Stimulated activated CD4-positive, alpha-beta T cell treated with anti-CD3 and anti-CD28 coated beads, TNF-alpha, amount 100 ng/mL, for 1 hour (primary cell): Measurements from ENCODE around the gene RPTOR.

Source experiments
- DNase-seq, 3 donors: peaks; one replicate each; pipeline ENCODE4 v3.0.0-alpha.2; 2020; ENCODE audit warnings: low read depth in 3 of 3, low spot score in 1 of 3

The RPTOR gene

GRCh38 chr17:80951121-80952090 lies 406.8 kb downstream of the RPTOR start:
- no peak for DNase-seq

GRCh38 chr17:80952291-80952690 lies 407.7 kb downstream of the RPTOR start:
- DNase-seq = no peak

DNA sequence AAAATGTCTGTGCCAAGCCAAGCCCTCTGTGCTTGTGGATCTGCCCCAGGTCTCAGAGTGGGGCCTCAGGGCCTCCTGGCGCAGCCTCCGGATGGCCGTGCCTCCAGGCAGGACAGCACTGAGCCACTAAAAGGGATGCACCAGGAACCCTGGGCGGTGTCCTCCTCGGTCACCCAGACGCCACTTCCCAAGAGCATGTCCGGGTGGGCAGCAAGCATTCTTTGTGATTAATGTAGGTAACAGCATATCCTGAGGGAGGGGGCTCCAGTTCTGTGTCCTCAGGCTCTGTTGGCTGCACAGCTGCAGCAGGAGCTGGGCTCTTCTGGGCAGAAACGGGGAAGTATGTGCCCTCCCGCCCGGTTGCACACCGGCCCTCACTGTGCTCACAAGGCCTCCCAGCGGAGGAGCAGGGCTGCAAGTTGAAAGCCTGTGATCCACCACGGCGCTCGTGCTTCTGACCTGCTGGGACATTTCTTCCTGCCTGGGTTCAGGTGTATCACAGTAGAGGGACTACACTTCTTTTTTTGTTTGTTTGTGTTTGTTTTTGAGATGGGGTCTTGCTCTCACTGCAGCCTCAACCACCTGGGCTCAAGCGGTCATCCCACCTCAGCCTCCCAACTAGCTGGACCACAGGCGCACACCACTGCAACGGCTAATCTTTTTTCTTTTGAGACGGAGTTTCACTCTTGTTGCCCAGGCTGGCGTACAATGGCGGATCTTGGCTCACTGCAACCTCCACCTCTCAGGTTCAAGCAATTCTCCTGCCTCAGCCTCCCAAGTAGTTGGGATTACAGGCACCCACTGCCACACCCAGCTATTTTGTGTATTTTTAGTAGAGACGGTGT lies 409.1 kb downstream of the RPTOR start:
- no peak for DNase-seq

DNA sequence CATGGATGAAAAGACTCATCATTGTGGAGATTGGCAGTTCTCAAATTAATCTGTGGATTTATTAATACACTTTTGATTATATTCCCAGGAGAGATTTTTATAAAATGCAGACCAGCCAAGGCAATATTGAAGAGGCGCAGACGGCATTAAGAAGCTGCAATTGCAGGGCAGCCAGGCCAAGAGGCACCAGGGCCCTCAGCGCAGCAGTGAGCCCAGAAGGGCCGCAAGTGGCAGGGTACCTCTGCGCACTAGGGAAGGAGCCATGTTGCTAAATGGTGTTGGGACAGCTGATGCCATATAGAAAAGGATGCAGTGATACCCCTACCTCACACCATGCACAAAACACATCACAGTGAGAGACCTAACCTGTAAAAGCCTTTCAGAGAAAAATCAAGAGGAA lies 410.4 kb downstream of the RPTOR start:
- DNase-seq = no peak

DNA sequence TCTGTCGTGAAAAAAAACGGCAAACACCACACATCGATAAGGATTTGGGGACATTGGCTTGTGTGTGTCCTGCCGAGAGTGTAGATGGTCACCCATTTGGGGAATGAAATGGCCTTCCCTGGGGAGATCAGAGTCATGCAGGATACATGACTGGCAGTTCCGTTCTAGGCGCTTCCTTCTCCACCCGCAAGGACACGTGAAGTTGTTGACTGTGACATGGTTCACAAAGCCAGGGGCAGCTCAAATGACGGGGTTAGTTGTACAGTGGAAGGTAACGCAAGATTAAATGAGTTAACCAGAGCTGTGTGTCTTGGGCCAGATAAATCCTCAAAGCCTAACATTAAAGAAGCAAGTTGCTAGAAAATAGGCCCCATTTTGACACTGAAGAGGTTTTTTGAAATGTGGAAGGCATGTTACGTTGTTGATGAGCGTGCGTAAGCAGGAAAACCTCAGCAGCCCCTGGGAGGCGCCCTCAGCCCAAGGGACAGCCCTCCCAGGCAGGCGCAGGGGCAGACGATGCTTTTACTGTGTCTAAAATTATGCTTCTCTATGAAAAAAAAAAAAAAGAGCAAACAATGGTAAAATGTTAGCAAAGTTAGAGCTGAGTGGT lies 411.1 kb downstream of the RPTOR start:
- DNase-seq = no peak

- no peak for DNase-seq
Measured at GRCh38 chr17:80956321-80957190, 411.9 kb downstream of the RPTOR start.

DNA sequence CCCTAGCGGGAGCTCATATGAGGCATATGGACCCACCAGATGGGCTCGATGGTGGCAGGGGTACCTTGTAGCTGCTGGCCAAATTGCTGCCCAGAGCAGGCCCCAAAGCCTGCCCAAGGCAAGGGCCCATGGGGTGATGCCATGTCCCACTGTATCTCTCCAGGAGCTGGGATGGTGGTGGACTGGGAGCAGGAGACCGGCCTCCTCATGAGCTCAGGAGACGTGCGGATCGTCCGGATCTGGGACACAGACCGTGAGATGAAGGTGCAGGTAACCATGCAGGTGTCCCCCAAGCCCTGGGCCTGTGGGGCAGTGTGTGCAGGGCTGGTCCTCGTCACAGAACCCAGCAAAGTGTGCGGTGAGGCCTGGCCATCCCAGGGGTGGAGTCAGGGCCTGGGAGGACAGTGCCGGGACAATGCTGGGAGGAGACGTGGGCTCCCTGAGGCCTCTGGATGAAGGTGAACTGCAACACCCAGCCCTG lies 412.9 kb downstream of the RPTOR start:
- DNase-seq = no peak

- DNase-seq = no peak
Measured at GRCh38 chr17:80959330-80960036, 414.8 kb downstream of the RPTOR start.

- no peak for DNase-seq
Measured at GRCh38 chr17:80960037-80960796, 415.6 kb downstream of the RPTOR start.

GRCh38 chr17:80960797-80961452 lies 416.3 kb downstream of the RPTOR start:
- no peak for DNase-seq

DNA sequence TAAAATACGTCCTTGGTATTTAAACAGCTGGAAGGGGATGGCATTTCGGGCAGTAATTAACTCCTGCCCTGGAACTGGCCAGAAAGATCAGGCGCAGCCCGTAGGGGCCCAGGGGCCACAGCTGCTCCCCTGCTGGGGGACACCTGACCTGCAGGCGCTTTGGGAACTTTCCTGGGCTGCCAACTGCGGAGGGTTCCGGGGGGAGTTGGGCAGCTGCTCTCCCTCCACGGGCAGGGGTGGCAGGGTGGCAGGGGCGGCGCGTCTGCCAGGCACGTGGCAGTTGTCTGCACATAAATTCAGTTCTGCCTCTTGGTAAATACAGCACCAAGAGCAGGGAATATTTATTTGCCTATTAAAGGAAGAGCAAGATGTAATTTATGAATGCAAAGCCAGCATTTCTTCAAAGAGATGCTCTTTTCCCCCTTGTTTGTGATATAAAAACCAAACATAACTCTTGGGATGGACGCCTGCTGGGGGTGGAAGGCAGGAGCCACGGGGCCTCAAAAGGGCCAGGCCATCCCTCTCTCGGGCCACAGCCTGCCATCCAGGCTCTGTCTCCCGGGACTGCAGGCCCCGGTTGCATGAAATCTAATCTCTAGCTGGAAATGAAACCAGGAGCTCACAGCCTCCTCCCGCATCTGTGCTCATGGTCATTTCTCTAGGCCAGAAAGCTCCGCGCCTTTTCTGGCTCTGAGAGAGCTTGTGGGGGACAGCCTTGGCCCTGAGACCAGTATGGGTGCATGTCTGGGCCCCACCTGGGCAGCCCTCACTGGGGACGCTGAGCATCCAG lies 417.1 kb downstream of the RPTOR start:
- DNase-seq = no peak

DNA sequence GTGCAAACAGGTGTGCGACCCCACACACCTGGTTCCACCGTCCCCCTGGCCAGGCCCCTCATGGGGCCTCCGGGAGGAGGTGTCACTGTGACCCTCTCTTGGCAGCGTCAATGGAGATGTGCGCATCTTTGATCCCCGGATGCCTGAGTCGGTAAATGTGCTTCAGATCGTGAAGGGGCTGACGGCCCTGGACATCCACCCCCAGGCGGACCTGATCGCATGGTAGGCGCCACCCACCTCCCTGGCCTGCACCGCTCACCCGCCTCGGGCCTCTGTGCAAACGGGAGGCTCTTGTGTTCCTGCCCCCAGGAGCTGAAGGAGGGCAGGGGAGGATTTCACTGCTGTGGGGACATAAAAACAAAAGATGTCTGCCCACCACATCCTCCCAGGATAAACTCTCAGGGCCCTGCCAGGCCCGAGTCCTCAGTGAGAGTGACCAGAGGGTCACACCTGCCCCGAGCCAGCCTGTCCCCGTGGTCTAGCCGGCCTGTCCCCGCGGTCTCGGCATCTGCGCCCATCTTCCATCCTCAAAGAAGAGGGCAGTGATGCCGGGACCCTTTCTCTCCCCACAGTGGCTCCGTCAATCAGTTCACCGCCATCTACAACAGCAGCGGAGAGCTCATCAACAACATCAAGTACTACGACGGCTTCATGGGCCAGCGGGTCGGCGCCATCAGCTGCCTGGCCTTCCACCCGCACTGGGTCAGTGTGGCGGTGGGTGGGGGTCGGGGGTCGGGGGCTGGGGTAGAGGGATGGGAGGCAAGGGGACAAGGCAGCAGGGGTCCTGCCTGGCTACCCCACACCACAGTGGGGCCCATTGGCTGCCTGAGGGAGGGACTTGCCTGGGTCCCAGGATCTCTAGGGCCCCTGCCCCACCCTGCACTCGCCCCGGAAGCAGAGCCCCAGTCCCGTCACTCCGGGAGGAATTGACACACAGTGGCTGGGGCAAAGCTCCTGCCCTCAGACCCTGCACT lies 418.0 kb downstream of the RPTOR start:
- DNase-seq = no peak

GRCh38 chr17:80963812-80964543 lies 419.3 kb downstream of the RPTOR start:
- DNase-seq = no peak

GRCh38 chr17:80964544-80964856 lies 419.9 kb downstream of the RPTOR start:
- no peak for DNase-seq

- no peak for DNase-seq
Measured at GRCh38 chr17:80964859-80965580, 420.4 kb downstream of the RPTOR start.
